ENCODE data around the gene TPRA1.

The TPRA1 gene

DNA sequence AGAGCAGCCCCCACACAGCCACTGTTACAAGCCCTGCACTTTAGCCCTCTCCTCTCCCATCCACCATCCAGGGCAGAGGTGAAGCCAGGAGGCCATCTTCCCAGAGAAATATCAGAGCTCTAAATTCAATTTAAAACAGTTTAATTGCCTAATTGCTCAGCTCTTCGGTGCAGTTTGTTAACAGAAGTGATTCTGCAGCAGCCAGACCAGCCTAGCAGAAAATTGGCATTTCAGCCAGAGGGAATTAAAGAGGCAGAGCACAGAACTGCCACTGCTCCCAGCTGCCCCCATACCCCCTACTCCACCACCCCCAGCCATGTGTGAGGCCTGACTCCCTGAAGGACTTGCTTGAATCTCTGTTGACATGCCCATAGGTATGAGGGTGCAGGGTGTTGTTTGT lies 38.5 kb downstream of the TPRA1 start:
- no peak for DNase-seq

DNA sequence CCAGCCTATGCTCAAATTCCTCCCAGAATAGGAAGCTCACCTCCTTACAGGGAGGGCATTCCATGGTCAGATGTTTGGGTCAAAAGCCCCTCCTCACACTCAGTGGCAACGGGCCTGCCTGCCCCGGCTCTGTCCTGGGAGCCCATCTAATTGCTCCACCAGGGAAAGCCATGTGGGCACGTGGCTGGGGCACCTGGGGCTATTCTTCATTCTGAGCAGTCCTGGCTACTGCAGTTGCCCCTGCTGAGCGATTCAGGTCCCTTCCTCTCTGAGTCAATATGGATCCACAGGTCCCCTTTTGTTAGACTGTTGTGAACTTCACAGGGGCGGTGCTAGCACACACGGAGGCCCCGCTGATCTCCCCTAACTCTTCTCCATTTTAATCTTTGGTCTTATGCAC lies 39.4 kb downstream of the TPRA1 start:
- DNase-seq = no peak

DNA sequence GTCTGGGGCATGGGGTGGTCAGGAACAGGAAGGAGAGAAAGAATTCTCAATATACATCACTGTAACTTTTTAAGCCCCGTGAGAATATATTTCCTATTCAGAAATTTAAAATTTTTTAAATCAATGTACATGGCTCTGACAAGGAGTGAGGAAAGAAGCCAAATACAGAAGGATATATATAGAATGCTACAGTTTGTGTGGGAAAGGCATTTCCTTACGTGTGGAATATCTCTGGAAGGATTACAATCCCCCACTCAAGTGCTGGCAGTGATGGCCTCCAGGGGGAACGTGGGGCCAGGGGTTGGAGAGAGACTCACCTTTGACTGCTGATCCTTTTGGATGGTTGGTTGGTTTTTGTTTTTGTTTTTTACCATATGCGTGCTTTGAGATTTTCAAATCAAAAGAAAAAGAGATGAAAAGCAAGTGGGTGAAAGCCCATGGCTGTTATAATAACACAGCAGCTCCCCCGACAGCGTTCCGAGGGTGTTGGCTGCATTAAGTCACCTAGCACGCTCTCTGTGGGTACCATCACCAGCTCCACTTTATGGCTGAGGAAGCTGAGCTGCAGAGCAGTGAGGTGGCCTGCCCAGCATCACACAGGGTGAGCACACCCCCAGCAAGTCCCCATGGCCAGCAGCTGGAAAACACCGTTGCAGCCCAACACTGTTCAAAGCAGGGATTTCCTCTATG lies 39.9 kb downstream of the TPRA1 start:
- no peak for DNase-seq

DNA sequence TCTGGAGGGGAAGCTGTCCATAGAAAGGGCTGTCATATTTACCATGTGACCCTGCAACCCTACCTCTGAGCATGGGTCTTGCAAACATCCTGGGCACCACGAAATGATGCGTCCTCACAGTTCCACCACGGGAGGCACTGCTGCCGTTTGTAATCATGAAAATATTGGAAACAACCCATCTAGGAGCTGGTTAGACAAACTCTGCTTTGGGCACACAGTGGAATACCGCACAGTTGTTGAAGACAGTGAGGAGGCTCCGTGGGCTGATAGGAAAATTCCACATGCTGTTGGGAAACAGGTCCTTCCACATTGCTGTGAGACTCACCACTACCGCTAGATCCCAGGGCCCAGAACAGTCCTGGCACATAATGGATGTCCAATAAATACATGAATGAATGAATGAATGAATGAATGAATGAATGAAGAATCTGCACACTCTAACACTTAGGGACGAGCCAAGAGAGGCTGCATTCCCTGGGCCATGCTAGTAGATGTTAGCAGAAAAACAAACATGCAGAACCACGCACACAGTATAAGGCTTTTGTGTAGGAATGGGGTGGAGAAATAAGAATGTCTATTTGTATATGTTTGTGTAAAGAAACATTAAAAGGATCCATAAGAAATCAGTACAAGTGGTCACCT lies 40.6 kb downstream of the TPRA1 start:
- DNase-seq = no peak

DNA sequence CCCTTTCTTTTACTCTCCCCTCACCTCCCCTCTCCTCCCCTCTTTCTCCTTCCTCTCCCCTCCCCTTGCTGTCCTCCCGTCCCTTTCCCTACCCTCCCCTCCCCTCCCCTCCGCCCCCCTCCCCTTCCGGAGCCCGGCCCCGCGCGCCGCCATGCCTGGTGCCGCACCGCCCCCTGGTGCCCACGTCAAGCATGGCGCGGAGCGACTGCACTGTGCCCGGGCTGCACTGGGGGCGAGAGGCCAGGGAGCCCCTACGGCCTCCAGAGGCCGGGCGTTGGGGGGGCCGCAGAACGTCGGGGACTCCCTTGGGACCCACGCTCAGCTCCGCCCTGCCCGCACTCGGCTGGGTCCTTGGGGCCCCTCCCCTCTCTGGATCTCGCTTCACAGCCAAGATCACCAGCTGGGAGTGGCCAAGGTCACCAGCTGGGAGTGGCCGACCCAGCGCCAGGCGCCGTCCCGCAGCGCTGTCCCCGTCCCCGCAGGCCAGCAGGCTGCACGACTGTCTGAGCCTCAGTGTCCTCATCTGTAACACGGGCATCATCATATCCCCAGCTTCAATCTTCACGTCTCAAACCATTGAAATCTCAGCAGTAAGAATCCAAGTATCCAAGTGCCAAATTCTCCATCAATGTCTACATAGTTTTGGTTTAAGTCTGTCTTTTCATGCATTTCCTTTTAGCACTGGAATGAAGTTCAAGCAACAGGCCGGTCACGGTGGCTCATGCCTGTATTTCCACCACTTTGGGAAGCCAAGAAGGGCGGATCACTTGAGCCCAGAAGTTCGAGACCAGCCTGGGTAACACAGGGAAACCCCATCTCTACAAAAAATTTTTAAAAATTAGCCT lies 42.5 kb downstream of the TPRA1 start:
- peak; percentile 18 to 75 for DNase-seq

DNA sequence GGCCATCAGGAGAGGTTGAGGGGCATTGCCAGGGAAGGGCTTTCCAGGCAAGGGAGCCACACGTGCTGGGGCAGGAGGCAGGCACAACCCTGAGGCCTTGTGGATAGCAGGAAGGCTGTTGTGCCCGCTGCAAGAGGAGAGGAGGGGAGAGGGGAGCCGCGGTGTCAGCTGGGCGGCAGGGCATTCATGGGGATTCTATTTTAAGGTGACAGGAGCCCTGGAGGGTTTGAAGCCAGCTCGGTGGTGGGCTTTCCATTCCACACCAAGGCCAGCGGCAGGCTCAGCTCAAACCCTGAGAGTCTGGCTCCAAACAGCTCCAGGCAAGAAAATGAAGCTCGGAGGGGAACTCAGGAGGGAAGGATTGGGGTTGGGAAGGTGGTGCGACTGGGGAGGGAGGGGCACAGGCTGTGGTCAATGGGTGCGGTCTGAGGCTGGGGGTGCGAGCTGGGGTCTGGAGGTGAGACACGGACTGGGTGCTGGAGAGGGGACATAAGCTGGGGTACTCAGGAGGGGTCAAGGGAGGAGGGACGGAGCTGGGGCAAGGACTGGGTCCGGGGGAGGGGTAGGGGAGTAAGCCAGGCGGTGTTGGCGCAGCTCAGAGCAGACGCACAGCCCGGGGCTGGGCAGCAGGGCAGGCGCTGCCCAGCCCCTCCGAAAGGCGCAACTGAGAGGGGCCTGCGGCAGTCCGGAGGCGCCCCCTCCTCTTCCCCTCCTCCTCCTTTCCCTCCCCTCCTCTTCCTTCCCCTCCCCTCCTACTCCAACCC lies 43.4 kb downstream of the TPRA1 start:
- no peak for DNase-seq

DNA sequence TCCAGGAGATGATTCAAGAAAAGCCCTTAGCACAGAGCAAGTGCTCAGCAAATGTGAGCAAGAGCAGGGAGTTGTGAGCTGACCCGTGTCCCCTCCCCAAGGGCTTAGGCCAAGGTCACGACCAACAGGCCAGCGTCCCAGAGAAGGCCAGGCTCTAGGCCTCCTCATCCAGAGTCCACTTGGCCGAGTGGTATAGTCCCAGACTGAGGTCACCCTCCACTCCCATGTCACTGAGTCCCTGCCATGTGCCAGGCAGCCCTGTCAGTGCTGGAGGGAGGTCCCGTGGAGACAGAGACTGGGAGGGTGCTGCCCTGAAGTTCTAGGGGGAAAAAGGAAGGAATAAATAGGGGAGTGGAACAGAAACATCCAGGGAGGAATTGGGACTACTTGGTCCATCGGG lies 44.0 kb downstream of the TPRA1 start:
- DNase-seq = no peak

DNA sequence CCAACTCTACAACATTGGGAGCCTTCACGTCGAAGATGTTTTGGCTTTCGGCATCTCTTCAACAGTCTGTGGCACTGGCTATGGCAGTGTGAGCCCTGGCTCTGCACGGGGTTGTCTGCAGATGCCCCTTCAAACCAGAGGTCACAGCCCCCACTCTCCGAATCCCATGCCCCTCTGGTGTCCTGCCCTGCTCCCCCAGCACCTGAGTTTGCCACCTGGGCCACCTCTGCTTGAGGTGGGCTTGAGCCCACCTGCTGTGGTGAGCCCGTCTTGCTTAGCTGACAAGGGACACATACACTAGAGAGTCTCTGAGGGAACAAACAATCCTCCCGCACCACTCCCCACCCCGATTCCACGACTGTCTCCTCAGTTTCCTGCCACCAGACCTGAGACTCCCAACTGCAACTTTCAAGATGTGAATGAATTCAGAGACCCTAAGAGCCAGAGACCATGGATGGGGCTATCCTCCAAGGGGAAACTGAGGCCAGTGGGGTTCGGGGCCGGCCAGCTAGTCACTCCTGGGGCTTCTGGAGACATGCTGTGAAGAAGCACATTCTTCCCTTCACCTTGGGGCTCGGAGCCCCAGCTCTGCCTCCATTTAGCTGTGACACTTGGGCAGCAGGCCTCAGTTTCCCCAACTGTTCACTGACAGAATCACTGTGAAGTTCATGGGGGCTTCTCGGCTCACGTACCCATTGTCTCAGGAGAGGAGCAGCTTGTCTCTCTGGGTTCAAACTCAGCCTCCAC lies 44.6 kb downstream of the TPRA1 start:
- no peak for DNase-seq

DNA sequence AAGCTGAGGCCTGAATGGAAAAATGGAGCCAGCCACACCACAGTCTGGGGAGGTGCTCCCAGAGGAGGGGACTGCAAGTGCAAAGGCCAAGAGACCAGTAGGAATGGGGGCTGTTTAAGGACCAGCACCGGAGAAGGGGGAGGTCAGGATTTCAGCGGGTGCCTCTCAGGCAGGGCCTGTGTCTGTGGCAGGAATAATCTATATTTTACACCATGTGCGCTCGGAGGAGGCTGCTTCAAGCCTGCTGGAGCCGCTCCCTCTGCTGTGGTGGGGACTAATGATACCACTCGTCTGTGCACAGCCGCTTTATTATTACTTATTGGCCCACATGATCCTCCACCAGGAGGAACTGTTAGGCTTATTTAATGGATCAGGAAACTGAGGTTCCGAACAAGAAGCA lies 45.3 kb downstream of the TPRA1 start:
- no peak for DNase-seq

DNA sequence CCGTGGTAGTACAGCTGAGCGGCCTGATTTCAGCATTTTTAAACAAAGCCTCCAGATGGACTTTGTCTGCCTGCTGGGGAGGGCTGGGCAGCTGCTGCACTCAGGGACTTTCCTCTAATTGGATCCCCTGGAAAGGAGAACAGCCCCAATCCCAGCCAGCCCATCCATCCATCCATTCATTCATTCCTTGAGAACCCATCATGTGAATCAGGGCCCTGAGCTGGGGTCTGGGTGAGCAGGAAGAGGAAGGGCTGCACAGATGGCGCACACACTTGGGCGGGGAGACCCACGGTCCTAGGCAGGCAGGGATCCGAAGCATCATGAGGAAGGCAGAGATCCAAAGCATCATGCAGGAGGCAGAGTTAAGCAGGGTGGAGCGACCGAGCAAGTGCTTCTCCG lies 45.7 kb downstream of the TPRA1 start:
- DNase-seq = no peak

DNA sequence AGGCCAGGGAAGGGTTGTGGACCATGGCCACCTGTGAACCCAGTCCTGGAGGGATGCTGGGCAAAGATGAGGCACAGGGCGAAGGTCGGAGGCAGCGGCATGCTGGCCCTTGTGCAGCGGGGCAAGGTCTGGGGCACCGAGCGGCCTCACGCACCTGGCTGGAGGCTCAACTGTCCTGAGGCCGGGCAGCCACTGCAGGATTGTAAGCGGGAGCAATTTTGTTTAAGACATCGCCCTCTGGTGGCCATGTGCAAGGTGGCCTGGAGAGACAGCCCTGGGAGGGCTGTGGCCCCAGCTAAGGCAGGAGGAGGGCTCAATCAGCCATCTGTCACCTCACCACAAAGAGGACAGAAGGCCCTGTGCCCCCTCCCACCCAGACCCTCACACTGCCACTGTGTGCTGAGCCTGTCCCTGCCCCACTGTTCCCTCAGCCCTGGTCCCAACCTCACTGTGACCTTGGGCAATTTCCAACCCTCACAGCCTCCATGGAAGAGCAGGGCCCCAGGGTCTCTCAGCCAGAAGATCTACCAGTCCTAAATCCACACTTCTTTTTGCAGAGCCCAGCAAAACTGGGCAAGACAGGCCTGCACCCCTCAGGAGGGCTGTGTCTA lies 46.2 kb downstream of the TPRA1 start:
- DNase-seq = peak; percentile 30 to 61

DNA sequence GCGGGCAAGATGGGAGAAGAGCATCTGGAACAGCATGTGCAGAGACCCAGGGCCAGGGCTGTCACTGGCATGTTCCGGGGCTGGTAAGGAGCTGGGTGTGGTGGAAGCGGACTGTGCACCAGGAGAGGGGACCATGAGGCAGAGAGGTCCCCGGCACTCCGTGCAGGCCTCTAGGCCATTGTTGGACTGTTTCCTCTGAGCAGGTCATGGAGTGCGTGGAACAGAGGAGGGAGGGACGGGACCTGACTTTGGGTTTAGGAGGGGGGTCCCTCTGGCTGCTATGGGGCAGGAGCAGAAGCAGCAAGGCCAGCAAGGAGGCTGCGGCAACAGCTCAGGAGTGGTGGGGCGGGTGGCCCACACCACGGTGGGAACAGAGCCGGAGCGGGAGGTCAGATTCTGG lies 47.1 kb downstream of the TPRA1 start:
- DNase-seq = no peak

DNA sequence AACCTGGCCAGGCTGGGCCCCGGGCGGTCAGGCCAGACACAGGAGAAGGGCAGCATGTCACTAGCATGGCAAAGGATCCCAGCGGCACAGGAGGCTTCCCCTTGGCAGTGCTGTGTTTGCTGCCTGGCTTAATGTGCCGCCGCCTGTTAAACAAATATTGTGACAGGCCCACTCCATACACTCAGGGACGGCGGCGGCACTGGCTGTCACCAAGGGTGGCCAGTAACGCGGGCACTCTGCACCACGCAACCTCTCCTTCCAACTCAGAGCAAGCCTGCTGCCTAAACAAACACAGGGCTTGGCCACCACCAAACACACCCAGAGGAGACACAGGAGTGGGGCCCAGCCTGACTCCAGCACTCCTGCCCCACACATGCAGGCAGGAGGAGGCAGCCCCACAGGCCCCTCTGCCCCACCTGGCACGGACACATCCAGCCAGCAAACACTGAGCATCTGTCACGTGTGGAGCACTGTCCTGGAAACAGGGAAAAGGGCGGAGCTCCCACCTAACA lies 48.0 kb downstream of the TPRA1 start:
- no peak for DNase-seq

DNA sequence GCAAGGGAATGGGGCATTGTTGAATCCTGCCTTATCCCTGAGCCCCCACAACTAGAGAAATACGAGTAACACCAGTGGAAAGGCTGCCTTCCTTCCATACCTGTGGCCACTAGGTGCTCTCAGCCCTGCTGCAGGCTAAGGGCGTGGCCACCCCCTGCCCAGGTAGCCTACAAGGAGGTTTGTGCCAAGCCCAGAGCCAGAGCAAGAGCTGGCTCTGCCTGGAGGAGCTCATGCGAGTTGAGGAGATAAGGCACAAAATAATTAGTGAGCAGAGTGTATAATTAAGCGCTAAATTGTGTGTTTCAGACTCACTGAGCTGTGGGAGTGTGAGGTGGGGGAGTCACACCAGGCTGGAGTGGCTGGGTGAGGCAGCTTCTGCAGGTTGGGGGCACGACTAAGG lies 49.2 kb downstream of the TPRA1 start:
- DNase-seq = no peak

DNA sequence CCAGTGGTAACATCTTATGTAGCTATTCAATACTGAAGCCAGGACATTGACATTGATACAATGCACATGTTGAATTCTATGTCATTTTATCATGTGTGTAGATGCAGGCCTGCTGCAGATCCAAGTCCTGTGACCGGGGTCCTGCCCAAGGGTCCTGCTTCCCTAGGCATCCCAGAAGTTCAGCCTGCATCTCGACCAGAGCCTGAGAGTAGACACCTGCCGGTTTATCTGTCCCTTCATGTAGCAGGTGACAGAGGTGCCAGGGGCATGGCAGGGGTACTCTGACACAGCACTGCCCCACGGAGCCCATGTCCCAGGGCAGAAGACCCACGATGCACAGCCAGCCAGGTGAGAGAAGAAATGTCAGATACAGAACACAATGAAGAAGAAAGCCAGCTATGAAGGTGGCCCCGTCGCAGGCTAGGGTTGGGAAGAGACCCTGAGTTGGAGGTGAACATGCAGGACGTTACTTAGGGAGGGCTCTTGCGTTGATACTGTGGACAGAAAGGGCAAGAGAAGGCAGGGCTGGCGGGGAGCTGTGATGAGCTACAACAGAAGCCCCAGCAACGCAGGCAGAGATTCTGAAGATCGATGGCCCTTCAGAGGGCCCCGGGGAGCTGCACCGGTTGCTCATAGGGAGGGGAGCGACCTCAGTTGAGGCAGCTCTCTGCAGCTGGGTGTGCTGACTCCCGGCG lies 51.0 kb downstream of the TPRA1 start:
- no peak for DNase-seq

DNA sequence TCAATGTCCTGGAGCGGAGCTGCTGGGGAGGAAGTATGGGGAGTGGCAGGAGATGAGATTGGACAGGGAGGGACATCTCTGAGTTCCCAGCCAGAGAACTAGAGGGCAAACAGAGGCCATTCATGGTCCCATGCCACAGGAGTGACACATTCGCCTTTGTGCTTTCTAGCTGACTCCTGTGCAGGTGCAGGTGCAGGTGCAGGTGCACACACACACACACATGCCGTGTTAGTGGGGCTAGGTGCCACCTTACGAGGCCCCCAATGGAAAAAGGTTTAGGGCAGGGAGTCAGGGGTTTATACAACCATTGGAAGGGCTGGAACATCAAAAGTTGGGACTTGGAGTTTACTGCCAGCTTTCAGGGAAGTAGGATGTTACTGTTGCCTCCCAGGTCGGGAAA lies 52.0 kb downstream of the TPRA1 start:
- DNase-seq = no peak

DNA sequence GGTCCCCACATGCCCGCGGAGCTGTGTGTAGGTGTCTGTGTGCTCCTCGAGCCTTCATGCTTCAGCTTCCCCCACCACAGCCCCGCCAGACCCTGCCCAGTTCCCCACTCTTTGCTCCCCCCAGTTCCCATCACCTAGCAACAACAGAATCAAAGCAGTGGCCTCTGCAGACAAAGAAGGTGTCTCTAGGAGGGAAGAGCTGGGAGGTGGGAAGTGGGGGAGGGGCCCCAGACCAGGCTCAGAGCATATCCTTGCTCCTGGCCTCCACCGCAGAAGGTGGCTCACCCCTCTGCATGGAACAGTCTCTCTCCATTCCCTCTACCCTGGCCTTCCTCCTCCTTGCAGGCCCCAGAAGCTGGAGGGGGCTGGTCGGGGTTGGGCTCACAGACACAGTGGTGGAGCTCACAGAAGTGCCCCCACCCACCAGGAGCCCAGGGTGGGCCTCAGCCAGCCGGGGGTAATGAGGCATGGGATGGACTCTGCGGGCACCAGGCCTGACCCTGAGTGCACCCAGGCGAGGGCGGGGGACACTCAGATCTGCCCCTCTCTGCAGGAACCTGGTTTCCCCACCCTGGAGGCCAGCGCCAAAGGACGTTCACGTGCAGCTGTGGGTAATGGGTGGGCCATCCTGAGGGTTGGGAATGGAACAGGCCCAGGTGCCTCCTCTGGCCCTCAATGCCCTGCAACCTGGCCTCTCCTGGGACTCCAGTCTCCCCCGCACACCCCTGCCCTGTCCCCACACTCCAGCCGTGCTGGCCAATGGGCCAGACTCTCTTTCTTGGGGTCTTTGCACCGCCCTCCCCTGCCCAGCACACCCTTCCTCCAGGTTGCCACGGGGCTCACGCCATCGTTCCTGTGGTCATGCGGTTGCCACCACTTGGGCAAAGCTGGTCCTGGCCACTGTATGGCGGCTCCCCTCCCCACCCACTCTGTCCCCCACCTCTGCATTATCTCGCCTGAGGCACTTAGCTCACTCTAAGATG lies 53.4 kb downstream of the TPRA1 start:
- no peak for DNase-seq

DNA sequence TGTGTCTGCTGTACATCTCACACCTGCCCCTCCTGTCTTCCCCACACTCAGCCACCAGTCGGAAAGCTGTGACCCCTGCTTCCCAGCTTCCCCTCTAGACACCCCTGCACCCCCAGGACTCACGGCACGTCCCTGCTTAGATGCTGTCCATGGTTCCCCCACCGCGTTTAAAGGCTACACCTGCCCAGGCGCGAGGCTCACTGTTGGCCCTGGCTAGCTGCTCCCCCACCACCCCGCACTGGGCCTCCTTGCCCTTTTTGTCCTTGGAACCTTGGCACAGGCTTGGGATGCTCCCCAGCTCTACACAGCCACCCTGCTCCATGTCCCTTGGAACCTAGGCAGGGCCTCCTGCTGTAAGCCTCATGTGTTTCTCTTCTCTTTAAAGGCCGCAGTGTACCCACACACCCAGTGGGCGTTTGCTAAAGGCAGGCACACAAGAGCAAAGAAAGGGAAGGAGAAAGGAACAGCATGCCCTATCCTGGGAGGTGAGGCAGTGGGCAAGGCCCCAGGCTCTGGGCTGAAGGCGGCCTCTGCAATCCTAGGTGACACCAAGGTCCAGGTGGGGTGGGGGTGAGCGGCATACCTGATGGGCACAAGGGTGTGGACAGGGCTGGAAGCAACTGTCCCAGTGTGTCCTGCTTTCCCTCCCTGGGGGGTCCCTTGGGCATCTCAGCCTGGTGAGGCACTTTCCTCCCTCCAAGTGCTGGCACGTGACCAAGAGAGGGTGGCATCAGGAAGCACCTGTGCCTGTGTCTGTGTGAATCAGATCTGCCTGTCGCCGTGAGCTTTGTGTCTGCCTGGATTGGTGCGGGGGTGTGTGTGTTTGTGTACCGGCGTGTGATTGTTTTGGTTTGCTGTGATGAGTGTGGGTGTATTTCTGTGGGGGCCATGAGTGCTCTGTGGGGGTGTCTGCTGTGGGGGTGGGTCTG lies 54.4 kb downstream of the TPRA1 start:
- DNase-seq = no peak
